Coronary artery (tissue), 2 donors: ENCODE measurements around the gene MARCHF3.

ENCODE experiments used
- DNase-seq: peaks from one replicate; pipeline ENCODE4 v3.0.0-alpha.2; 2017; ENCODE audit warnings: low spot score
- H3K27ac ChIP-seq, 2 donors: fragments of 200-600 bp; sonication (generic); one replicate each; pipeline ENCODE4 v1.5.1; 2016 to 2019
- H3K4me3 ChIP-seq: fragments of 200-600 bp; sonication (generic); 2 replicates; pipeline ENCODE4 v1.5.1; 2016; ENCODE audit warnings: mild to moderate bottlenecking, moderate library complexity
- CTCF ChIP-seq: fragments of 200-600 bp; sonication (generic); IDR thresholded peaks from one replicate; pipeline ENCODE4 v1.5.1; 2019; ENCODE audit warnings: antibody characterized with exemption

MARCHF3 gene

GRCh38 chr5:126871441-126871840, 158.9 kb downstream of the MARCHF3 start:
- Histone ChIP-seq H3K27ac (no peak overlapping the region), H3K4me3 (no peak overlapping the region)
- TF ChIP-seq CTCF: no peak
- DNase-seq: no peak

DNA sequence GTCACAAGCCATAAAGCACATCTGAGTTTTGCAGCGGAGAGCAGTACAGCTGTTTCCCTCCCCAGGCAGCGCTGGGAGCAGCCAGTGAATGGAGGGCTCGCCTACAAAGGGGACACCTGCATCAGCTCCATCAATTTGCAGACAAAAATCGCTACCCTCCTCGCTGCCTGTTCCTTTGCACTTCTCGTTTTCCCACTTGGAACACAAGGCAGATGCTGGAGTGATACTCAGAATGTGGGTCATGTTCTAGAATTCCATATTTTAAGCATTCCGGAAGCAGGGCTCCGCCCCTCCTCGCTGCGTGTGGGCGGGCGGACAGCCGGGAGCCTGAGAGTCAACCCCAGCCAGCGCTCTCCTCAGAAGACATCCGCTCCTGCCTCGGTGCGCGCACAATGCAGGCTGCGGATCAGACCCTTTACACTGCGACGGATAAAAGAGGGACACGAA, 161.3 kb downstream of the MARCHF3 start:
- no peak for TF ChIP-seq CTCF
- DNase-seq: no peak
- Histone ChIP-seq H3K27ac (no peak overlapping the region), H3K4me3 (peak overlapping the region; percentile 47)

DNA sequence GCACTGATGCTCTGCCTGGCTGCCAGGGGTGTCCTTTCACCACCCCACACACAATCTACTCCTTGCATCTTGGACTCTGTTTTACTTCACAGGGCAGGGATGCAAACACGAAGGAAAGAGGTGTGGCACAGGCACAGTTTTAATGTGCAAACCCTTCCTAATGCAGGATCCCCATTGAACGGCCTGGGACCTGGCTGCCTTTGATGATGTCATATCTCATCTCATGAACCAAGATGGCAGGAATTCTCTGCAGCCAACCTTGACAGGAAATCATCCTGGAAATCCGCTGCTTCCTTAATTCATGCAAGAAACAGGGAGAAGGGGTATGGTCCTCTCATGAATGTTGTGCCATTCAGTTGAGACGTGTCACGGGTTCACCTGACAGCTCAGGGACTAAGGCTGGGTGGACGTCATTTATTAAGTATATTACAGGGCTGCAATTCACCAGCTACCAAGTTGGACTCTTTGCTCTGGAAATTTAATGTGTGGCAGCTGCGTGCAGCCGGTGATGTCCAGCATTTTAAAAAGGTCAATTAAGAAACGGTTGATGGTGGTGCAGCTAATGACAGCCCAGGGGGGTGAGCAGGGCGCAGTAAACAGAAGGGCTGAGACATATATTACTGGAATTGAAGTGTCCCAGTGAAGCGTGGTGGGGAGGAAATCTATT, 161.9 kb downstream of the MARCHF3 start:
- no peak overlapping the region for H3K4me3 ChIP-seq
- no peak for DNase-seq
- no peak overlapping the region for H3K27ac ChIP-seq
- no peak for TF ChIP-seq CTCF

GRCh38 chr5:126866851-126867636, 163.3 kb downstream of the MARCHF3 start:
- no peak for TF ChIP-seq CTCF
- no peak overlapping the region for H3K4me3 ChIP-seq
- no peak overlapping the region for H3K27ac ChIP-seq
- no peak for DNase-seq

- Histone ChIP-seq H3K27ac (no peak overlapping the region), H3K4me3 (no peak overlapping the region)
- no peak for DNase-seq
- TF ChIP-seq CTCF: no peak
Measured at GRCh38 chr5:126865299-126865698, 165.1 kb downstream of the MARCHF3 start.

GRCh38 chr5:126864042-126864688, 166.2 kb downstream of the MARCHF3 start:
- Histone ChIP-seq H3K4me3 (no peak overlapping the region), H3K27ac (no peak overlapping the region)
- no peak for DNase-seq
- no peak for TF ChIP-seq CTCF
